Non-pigmented ciliary epithelial cell (primary cell): Measurements from ENCODE around the gene TAGLN.

Experiments used
- DNase-seq: peaks from one replicate; pipeline ENCODE4 v3.0.0-alpha.2; 2010; ENCODE audit warnings: low read depth

The TAGLN gene

DNA sequence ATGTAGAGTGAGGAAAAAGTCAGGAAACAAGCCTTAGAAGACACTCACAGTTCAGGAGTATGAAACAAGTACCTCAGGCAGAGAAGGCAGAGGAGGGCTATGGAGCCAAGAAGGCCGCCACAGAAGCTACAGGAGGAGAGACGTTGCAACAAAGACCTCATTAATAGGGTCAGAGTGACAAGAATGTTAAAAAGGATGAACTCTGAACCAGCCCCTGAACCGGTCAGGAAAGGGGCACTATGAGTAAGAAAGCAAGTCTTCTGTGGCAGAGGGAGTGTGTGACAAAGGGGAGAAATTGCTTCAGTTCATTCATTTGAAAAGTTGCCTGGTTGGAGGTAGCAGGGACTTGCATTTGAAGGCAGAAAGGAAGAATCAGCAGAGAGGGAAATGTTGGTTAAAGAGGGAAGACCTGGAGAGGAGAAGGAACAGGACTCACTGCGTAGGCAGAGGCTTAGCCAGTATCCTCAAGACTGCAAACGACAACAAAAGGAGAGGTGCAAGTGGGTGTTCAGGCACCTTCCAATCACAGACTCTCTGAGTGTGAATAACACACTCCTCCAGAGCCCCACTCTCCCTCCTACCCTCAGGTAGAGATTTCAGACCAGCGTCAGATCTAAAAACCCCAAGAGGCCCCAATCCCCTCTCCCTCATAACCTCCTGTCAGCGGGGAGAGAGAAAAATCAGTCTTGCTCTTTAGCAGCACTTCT lies 15.4 kb downstream of the TAGLN start:
- DNase-seq = no peak

DNA sequence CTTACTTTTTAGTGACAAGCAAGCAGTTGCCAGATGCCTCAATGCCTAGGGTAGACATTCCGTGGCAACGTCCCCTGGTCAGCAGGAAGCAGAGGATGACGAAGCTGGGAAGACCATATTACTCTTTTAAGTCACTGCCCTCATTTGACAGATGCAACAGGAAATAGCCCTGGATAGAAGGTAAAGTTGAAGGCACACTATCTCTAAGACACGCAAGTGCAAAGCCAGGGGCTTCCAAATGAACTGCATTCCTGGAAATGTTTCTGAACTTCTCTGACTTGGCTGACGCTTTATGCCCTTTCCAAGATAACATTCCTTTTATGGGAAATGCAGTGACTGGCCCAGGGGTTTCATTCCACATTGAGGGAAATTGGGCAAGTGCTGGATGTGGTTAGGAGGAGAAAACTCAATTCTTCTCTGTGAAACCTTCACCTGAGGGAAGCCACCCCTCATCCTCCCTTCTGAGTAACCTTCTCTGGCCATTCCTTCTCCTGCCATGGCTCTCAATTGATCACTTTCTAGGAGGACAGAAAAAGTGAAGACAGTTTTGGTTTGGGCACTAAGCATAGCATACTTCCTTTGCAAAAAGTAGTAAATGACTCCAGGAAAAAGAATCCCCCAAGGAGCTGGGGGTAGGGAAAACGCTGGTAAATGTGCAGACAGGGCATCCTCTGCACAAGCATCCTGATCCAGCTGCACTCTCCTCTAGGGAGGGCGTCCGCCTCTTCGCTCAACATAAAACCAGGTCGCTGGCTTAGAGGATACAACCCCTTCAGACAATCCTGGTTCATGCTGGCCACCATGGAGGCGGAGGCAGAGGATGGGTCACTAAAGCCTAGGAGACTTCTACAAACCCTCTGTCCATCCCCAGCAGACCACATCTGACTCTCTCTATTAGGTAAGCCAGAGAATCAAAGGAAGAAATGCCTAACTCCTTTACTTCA lies 18.2 kb downstream of the TAGLN start:
- DNase-seq = no peak

DNA sequence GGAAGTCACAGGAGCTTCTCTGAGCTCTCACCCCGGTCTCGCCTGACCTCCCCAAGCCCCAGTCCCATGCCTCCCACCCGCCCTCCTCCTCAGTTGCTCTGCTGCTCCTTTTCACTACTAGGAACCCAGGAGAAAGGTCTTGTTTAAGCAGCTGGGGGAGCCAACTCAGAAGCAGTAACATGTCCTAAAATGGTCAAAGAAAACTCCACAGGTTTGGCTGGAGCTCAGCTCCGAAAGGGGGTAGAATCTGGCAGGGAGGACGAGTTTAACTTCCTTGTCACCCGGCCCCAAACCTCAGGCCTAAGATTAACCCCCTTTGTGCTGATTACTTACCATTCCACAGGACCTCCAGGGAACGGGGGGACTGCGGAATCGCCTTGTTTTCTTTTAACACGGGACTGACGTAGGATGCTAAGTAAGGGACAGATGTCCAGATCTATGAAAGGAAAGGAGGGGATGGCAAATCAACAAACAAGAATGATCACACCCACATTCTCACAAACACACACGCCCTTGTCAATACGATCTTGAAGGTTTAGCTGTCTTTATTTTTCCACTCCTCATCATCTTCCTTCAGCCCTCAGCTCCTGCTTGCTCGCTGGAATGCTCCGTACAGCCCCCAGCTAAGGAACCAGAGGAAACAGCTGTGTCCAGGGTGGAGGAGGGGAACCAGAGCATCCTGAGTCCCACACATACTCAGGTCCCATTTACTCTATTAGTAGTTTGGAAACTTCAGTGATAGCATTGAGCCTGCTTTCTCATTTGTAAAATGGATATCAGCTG lies 19.2 kb downstream of the TAGLN start:
- no peak for DNase-seq

DNA sequence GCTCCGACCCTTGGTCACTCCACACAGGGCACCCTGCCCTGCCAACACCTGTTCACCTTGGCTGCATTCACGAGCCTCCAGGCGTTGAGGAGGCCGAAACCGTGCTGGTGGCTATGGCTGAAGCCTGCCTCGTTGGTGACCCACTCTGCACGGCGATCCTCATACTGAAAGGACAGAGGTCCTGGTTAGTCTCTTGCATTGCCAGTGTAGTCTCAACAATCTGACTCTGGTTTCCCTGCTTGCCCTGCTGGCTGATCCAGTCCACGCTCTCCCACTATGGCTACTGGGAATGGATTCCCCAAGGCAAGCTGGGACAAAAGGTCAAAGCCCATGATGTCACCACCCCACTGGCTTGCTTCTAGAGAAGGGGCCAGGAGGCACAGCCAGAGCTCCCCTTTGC lies 19.8 kb downstream of the TAGLN start:
- no peak for DNase-seq

DNA sequence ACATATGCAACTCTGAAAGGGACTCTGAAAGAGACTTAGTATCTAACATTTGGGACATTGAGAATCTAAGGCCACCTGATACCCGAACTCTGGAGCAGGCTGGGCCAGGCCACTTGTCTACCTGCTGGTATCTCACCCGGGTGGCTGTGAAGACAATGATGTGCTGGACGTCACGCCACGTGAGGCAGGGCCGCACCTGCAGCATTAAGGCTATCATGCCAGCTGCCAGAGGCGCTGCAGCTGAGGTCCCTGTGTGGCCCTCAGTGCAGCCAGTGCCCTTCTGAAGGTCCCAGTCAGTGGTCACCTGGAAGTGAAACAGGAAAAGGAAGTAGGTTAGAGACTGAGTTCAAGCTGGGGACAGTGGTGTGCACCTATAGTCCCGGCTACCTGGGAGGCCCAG lies 20.3 kb downstream of the TAGLN start:
- DNase-seq = no peak

DNA sequence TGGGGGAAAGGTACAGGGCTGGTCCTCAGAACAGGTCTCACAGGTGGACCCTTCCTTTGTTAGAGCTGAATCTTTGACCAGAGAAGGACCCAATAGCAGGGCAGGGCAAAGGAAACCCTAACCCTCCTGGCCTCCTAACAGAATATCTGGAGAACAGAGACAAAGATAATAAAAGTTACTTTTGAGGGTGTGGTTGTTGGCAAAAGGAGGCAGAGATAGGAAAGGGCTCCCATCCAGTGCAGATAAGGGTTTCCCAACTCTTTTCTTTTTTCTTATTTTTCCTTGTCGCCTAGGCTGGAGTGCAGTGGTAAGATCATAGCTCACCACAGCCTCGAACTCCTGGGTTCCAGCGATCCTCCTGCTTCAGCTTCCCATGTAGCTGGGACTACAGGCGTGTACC lies 20.8 kb downstream of the TAGLN start:
- no peak for DNase-seq

DNA sequence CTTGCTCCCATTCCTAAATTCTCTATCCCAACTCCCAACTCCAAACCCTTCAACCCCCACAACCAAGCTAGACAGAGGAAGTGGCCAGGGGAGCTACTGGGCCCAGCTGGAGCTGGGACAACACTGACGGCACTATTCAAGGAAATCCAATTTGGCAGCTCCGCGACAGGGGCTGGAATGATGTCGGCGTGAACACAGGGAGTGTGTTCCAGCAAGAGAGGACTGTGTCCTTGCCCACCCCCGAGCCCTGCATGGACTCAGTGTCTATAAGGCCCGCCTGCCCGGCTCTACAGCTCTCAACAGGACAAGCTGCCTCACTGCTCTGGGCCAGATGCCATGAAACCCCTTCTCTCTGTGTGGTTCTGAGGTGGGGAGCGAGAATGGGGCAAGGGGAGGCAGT lies 21.4 kb downstream of the TAGLN start:
- DNase-seq = no peak

DNA sequence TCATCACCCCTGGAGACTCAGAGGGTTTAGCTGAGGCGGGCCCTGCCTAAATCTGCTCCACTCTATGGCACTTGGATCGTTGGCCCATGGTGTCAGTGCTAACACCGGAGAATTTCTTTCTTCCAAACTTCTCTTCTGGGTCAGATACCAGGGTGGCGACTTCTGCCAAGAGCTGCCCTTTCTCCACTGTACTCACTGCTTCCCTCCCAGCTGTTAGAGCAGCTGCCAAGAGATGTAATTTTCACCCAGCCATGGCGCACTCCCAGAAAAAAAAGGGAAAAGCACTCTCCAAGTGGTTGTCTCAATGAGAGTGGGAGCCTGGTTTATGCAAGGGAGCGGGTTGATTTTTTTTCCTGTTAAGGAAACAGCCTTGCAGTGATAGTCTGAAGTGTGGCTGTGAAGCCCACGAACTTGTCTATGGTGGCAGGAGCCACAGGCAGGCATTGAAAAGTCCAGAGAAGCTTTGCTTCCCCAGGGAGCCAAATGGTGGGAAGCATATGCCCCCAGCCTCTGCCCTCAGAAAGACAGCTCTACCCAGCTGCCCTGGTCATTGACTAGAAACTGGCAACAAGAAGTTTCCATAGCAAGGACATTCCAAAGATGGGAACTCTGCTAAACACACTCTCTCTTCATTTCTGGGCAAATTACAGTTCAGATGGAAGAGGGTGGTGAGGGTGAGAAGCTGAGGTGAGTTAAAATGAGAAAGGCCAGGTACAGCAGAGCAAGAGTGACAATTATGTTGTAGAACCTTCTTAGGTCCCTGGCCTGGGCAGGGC lies 22.0 kb downstream of the TAGLN start:
- DNase-seq = no peak

DNA sequence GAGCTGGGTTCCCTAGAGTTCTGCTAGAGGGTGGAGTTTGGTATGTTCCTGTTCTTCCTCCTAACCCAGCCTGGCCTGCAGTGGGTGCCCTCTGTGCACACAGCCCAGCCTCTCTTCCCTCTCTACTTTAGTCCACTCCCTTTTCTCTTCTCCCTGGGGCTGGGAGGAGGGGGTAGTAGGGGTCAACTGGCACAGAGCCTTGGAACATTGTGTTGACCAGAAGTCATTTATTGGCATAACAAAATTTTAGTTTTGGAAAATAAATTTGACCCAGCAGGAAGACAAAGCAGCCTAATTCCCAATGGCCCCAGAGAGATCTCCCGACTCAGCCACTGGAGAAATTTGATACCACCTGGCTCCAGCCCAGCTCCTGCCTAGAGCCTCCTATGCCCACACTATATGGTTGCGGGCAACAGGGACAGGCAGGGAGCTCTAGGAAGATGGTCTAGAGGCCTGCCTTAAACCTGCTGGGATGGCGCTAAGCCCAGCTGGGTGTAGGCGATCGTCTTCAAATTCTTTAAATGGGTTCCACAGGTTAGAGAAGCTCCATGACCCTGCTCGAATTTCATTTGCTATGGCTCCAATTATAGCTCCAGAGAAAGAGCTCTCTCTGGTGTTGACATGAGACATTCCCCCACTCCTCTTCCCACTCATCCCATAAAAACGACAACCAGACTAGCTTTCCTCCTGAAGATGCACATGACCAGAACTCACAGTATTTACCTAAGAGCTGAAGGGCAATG lies 22.8 kb downstream of the TAGLN start:
- no peak for DNase-seq

DNA sequence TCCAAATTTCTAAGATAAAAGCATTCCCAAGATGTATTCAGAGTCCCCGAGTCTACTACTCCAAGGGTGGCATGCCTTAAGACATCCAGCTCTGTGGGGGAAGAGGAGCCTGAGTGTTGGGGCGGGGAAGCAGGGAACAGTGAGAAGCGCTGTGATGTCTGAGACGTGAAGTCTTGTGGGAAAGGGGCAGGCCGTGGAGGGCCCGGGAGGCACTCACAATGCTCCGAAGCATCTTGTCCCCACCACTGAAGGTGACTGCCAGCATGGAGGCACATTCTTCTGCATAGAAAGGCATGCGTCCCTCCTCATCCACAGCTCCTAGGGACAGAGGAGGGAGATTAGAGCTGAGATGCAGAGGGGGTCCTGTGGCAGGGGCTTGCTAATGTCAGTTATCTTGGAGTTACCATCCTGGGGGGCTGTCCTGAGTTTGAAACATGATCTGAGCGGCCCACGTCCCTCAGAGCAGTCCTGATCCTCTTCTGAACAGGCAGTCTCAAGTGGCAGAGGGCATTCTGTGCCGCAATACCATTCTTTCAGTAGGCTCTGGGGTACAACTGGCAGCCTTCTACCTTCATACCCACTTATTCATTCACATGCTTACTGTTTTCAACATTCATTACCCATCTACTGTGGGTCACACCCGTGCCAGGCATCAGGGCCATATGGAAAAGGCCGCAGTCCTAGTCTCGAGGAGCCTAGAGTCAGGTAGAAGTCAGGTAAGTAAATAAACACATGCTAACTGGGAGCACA lies 24.0 kb downstream of the TAGLN start:
- DNase-seq = no peak

DNA sequence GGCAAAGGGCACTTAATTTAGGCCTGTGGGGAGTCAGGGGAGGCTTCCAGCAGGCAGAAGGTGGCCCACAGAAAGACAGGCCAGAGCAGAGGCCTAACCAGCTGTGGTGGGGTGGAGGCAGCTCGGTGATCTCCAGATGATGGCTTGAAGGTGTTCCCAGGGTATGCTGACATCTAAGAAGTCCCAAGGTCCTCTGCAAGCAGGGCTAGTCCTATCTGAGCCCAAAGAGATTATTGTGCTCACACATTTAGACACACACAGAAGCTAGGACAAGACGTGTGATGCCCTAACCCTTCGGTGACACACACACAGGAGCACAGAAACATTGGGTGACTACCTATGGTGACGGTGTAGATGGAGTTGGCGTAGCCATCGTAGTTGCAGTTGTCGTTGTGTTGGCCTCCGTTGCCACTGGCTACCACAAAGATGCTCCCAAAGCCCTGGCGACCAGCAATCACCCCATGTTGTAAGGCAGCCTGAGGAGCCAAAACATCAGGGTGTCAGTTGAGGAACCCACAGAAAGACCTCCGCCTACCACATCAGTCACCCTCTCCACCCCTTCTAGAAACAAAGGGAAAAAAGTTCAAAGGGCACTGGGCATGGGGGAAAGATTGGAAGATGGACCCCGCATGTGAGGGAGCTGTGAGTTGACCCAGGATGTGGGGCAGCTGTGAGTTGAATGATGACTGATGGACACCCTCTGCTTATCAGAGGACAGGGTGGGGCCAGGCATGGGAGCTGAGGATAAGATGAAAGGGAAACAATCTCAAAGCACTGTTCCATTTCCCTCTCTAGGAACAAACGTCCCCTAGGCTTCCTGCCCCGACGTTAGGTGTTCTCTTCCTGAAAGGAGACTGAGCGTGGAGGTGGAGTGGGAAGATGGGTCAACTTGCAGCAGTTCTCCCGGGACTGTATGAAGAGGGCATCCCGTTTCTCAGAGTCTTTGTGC lies 24.8 kb downstream of the TAGLN start:
- no peak for DNase-seq

DNA sequence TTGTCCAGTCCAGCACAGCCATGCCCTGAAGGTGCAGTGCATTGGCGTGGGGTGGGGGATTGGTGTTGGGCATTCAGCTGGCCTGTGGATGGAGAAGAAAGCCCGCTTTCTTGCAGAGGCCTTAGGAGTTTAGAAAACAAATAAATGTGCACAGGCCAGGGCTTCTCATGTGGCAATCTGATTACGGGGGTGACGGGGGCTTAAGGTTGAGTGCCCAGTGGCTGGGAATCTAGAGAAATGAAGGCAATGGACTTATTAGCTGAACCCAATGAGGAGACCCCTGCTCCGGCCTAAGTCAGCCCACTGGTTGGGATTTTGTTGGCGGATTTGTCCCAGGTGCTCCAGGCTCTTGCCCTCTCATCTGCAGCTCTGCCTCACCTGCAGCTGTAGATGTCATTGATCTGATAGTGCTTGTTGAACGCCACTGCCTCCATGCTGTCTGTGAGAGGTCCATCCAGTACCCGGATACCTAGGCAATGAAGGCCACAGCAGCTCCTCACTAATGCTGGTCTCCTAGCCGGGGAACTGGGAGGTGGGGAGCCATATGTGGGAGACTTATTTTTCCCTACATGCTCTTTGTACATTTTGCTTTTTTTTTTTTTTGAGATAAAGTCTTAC lies 26.5 kb downstream of the TAGLN start:
- no peak for DNase-seq

DNA sequence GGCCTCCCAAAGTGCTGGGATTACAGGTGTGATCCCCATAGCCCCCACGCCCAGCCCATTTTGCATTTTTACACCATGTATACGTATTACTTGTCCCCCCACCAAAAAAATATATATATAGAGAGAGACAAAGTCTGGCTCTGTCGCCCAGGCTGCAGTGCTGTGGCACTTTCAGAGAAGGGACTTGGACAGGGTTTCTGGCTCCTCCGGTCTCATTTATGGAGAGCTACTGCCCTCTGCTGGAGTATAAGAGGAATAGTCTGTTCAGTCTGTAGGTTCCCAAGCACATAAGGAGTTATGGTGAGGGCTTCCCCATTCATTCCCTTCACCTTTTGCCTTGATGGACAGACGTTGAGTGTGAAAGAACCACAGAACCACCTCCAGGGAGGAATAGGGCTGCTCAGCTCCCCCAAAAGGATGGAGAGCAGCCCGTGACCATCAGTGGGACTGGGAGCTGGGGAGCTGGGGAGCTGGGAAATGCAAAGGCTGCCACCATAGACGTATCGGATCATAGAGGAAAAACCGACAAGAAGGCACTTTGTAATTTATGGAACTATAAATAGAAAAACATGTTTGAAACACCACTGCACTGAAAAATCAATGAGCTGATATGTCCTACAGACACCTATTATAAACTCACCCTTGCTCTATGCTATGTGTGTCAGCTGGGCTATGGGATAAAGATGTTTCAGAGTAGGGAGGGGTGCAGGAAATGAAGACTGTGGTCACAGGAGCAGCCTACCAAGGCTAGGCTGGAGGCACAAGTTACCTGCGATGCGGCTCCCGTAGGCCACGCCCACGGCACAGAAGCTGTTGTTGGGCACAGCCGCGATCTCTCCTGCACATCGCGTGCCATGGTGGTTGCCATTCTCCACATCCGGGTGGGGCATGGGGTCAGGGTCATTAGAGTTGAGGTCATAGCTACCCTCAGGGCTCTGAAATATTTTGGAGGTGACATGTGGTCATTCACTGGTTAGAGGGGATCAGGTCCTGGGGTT lies 27.5 kb downstream of the TAGLN start:
- no peak for DNase-seq

DNA sequence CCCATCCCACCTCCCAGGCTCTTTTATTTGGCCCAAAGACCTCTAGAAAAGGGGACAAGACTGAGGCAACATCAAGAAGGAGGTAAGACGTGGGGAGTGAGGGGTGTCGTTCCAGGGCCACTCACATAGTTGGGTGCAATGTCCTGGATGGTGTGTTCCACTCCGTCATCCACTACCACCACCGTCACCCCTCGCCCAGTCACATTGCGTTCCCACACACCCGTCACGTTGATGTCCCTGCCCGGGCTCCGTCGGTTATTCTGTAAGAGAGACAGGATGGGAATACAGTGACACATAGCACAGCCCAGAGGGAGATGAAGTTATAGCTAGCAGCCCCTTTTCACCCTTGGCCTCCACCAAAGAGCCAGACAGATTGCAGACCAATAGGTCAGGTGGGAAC lies 28.9 kb downstream of the TAGLN start:
- no peak for DNase-seq

DNA sequence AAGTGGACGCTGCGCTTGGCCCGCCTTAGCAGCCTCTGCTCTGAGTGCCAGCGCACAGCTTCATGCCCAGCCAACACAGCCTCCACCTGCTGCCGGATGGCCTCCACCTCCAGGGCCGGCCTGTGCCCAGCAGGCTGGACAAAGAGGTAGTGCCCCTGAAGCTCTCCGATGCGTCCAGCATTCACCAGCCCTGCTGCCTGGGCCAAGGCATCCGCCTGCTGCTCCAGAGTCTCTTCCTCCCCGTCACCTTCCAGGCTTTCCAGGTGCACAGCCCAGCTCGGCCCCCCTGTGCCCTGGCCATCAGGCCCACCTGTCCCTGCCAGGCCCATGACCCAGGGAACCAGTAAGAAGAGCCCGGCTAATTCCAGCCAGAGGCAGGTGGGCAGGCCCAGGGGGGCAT lies 30.2 kb downstream of the TAGLN start:
- no peak for DNase-seq

DNA sequence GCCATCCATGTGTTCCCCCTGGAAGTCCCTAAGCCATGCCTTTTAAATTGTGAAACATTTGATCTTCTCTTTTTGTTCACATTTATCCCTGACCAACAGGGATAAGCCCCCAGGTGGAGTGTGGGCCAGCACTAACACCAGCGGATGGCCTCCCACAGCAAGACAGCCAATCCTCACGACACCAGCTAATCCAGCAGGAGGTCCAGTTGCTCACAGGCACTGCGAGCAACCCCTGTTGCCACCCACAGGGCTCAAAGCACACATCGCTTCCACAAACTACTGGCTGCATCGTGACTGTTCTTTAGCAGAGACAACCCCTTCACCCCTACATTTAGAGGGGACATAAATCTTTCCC lies 30.7 kb downstream of the TAGLN start:
- no peak for DNase-seq

DNA sequence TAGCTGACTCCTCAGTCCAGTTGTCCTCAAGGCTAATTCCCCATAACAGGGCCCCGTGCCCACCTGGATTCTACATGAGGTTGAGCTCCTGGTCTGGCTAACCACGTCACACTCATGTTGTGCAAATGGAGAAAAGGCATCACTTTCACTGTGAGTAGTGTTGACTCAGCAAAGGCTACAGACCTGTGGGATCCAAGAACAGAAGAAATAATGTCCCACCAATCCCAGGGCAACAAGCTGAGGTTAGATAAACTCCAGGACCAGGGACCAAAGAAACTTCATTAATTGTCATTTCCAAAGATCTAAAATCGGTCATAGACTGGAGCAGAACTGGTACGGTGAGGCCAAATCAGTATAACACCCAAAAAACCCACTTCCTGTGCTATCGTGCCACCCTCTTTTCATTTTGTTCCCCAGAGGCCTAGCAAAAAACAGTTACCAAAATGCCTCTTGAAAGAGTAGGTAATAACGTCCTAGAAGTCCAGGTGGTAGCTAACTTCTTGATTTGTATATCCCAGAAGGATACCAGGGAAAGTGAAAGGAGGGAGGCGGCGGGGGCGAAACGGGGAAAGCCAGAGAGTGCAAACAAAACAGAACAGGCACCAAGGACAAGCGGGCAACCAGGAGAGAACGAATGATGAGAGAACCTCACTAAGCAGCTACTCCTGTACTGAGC lies 31.3 kb downstream of the TAGLN start:
- DNase-seq = no peak
